ENCODE data around the gene HNRNPL.
"Not testable (repeated sequence)": the region's sequence is repeated elsewhere in the genome, so short reads cannot be mapped to it uniquely, and the experiment has no call there.

The HNRNPL gene

DNA sequence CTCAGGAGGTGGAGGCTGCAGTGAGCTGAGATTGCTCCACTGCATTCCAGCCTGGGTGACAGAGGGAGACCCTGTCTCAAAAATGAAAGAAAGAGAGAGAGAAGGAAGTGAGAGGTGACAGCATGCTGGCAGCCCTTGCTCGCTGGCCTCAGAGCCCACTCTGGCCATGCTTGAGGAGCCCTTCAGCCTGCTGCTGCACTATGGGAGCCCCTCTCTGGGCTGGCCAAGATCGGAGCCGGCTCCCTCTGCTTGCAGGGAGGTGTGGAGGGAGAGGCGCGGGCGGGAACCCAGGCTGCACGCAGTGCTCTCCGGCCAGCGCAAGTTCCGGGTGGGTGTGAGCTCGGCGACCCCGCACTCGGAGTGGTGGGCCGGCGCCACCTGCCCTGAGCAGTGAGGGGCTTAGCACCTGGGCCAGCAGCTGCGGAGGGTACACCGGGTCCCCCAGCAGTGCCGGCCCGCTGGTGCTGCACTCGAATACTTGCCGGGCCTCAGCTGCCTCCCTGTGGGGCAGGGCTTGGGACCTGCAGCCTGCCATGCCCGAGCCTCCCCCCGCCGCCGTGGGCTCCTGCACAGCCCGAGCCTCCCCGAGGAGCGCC is 28.5 kb downstream of the HNRNPL start:
- not testable (repeated sequence) for DNase-seq

DNA sequence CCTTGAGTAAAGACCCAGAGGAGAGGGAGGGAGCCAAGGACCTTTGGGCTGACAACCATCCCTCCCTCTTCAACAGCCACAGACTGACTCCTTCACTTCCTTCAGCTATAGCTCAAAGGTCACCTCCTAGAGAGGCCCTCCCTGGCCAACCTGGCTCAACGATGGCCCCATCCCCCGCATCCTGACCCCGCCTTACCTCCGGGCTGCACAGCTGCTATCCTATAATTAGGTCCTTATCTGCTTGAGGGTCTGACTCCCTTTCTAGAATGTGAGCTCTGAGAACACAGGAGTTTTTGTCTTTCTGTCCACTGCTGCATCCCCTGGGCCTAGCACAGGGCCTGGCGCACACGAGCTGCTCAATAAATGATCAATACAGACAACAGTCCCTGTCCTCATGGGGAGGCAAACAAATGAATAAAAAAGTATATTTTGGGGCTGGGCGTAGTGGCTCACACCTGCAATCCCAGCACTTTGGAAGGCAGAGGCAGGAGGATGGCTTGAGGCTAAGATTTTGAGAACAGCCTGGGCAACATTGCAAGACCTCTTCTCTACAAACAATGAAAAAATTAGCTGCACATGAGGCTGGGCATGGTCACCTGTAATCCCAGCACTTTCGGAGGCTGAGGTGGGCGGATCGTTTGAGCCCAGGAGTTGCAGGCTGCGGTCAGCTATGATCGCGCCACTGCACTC is 30.4 kb downstream of the HNRNPL start:
- DNase-seq = no peak

DNA sequence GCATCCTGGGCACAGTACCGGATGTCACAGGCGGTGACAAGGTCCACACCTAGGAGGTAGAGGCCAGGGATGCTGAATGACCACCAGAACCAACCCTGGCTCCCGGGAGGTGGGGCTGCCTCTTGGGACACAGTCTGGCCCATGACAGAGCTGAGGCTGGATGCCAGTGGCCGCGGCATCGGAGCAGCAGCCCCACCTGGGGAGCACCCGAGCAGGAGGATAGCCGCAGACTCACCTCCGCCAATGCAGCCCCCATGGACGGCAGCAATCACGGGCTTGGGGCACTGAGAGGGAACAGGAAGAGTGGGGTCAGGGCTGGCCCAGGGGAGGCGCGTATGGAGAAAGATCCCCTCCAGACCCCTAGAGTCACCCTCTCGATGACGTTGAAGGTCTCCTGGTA is 32.7 kb downstream of the HNRNPL start:
- no peak for DNase-seq

DNA sequence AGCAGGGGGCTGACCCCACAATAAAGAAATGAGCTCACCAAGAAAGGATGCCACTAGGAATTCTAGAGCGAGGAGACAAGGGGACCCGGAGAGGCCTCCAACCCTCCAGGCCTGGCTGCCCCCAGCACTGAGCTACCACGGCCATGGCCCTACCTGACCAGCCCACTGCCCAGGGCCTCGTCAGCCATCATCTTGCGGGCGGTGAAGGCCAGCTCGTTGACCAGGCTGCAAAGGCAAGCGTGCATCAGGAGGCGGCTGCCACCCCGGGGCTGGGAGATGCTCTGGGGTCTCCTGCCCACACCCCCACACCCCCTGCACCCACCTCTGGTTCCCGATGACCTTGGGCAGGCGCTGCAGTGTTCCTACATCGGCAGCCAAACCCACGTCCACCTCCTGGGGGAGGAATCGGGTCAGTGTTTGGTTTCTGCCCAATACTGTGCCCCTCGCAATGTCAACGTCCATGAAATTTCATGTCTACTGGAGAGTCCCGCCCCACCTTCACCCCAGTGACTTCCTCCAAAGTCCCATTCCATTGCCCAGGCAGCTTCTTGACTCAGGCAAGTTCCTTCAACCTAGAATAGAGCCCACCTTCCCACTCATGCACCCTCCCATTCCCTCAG is 33.5 kb downstream of the HNRNPL start:
- DNase-seq = no peak

DNA sequence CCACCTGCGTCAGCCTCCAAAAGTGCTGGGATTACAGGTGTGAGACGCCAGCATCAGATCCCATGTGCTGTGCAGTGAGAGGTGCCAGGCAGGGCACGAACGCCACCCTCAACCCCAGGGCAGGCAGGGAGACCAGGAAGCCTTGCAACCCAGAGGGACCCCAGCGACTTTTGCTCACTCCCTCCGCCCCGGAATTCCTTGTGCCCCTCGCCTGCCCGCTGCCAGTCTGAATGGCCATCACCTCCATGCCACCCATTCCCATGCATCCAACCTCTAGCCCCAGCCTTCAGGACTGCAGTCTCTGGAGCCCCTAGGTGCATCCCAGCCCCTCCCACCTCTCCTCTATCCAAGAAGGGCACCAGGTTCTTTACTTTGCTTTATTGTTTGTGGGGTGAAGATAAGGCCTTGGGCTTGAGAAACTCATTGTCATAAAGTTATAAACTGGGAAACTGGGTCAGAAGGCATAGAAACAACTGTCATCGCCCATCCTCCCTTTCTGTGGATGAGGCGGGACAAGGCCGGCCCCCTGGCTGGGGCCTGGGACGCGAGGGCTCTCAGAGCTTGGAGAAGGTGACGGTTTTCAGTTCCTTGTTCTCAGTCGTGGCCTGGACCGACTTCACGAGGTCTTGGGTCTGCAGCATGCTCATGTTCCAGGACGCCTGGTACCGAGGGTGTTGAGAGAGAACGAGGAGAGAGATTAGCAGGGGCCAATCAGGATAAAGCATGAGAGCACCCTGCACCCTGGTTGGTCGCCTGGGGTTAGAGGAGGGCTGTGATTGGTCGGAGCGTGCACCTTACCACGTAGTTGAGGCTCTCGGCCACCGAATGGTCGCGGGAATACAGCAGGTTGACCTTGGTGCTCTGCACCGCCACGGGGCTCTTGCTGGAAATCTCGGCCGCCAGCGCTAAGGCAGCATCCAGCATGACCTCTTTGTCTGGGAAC is 34.5 kb downstream of the HNRNPL start:
- DNase-seq = no peak

DNA sequence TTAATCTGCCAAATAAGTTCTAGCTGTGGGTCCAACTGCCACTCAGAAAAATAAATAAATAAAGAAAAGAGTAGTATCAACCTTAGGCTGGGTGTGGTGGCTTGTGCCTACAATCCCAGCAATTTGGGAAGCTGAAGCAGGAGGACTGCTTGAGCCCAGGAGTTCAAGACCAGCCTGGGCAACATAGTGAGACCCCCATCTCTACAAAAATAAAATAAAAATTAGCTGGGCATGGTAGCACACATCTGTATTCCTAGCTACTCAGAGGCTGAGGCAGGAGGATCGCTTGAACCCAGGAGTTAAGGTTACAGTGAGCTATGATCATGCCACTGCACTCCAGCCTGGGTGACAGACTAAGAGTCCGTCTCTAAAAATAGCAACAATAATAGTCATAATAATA is 35.9 kb downstream of the HNRNPL start:
- DNase-seq = not testable (repeated sequence)

DNA sequence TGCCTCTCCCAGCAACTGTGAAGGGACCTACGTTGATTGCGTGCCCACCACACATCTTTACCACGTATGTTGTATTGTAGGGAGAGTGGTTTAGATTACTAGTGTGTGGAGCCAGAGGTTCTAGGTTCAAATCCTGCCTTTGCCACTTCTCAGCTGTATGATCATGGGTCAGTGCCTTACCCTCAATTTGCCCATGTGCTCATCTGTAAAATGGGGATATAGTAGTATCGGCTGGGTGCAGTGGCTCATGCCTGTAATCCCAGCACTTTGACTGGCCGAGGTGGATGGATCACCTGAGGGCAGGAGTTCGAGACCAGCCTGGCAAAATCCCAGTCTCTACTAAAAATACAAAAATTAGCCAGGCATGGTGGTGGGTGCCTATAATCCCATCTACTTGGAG is 36.5 kb downstream of the HNRNPL start:
- no peak for DNase-seq

DNA sequence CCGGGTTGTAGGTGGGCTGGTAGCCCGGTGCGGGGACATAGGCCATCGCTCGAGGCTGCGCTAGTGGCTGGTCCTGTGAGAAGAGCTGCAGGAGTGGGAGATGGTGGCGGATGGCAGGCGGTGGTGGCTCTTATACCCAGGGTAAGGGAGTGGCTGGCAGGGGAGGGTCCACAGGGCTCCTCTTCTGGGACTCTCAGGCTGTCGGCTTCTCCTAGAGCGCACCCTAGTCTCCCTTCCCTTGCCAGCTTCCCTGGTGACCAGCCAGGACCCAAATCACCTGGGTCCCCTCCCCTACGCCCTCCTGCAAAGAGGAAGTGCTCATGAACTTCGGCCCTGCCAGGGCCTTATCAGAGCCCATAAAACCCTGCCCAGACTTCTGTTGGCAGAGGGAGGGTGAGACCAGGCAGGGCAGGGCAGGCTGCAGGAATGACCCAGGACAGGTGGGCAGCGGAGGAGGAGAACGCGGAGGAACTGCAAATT is 36.9 kb downstream of the HNRNPL start, which contains the start of gene LGALS4:
Gene LGALS4, minus strand, starts transcription at position 105 of the 480 bp plus-strand sequence. Its CDS starts 59 bp downstream, at position 46.
- no peak for DNase-seq

DNA sequence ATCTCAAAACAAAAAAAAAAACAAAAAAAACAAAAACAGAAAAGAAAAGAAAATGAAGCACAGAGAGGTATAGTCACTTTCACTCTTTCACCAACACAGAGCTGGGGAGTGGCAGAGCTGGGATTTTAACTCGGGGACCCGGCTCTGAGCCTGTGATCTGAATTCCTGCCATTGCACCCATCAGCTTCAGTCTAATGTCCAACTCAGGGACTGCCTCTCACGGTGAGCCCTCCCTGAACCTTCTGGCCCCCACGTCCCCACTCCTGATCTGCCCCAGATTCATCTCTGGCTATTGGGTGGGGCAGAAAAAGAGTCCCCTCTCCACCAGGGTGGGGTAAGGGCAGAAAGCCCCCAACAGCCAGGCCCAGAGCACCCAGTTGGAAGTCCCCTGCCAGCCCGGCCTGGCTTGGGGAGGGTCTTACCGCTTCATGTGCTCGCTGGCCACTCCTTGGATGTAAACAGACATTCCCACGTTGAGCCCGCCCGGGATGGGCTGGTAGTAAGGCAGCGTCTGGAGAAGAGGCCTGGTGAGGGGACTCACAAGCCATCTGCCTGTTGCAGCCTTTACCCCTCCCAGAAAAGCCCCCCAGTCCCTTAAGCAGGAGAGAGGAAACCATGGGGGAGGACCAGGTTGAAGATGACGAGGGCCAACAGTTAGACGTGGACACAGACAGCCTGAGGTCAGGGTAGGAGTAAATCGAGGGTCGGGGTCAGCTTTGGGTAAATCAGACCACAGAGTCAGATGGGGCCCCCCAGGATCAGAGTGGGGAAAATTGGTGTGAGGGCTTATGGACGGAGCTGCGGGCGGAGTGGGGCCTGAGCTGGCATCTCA is 37.6 kb downstream of the HNRNPL start:
- DNase-seq = no peak

DNA sequence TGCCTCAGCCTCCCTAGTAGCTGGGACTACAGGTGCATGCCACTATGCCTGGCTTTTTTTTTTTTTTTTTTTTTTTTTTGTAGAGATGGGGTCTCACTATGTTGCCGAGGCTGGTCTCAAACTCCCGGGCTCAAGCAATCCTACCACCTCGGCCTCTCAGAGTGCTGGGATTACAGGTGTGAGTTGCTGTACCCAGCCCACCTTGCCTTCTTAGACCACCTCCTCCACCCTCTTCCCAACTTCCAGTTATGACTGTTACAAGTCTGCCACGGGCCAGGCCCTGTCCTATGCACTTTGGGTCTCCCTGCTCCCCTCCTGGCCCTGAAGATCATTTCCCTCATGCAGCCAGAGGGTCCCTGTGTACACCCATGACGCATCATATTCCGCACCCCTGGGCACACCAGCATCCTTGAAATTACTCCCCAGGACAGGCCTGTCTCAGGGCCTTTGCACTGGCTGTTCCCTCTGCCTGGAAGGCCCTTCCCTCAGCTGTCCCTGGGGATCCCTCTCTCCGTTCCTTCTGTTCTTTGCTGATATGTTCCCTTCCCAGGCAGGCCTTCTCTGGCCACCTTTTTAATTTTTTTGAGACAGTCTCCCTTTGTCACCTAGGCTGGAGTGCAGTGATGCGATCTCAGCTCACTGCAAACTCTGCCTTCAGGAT is 40.1 kb downstream of the HNRNPL start:
- DNase-seq = no peak

DNA sequence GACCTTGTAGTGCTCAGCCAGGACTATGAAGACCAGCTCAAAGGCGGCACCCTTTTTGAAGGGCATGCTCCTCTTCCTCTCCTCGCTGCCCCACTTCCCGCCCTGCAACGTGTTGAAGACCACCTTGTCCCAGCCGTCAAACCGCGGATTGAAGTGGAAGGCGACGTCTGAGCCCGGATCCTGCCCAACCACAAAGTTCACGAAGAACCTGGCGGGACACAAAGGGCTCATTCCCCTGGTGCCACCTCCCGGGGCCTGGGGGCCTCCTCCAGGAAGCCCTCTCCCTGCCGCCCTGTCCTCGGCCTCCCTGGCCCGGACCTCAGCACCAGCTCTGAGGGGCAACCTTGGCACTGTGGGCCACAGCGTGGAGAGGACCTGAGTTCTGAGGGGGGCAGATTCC is 41.0 kb downstream of the HNRNPL start:
- DNase-seq = no peak

DNA sequence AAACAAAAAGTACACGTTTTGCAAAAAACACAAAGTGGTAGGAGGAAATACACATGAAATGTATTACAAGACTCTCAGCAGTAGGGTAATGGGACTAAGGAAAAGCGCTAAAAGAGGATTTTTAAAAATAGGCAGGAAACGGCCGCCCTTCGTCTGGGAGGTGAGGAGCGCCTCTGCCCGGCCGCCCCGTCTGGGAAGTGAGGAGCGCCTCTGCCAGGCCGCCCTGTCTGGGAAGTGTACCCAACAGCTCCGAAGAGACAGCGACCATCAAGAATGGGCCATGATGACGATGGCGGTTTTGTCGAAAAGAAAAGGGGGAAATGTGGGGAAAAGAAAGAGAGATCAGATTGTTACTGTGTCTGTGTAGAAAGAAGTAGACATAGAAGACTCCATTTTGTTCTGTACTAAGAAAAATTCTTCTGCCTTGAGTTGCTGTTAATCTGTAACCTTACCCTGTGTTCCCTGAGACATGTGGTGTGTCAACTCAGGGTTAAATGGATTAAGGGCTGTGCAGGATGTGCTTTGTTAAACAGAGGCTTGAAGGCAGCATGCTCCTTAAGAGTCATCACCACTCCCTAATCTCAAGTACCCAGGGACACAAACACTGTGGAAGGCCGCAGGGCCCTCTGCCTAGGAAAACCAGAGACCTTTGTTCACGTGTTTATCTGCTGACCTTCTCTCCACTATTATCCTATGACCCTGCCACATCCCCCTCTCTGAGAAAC is 42.2 kb downstream of the HNRNPL start:
- not testable (repeated sequence) for DNase-seq

DNA sequence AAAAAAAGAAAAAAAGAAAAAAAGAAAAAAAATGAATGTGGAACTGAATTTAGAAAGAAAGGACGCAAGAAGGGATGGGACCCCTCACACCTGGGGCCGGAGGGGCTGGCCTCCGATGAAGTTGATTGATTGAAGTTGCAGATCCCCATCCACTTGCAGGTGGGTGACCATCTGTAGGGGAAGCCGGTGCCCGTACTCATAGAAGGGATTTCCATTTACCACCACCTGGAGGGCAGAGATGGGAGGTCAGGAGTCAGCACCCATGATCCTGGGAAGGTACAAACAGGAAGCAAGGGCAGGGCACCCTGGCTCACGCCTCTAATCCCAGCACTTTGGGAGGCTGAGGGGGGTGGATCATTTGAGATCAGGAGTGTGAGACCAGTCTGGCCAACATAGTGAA is 43.4 kb downstream of the HNRNPL start:
- no peak for DNase-seq

DNA sequence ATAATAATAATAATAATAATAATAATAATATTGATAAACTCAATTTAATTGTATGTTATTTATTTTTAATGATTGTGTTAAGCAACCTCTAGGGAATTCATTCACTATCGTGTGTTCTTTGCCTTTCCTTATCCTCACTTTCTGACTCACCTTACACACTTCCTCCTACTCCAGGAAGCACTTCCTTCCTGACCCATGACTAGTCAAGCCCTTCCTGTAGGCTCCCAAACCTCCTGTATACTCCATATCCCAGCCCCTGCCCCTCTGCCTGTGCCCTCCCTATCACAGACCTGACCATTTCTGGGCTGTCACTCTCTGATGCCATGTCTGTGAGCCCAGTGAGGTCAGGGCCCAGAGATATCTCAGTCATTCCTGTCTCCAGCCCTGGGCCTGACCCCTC is 44.6 kb downstream of the HNRNPL start:
- no peak for DNase-seq

DNA sequence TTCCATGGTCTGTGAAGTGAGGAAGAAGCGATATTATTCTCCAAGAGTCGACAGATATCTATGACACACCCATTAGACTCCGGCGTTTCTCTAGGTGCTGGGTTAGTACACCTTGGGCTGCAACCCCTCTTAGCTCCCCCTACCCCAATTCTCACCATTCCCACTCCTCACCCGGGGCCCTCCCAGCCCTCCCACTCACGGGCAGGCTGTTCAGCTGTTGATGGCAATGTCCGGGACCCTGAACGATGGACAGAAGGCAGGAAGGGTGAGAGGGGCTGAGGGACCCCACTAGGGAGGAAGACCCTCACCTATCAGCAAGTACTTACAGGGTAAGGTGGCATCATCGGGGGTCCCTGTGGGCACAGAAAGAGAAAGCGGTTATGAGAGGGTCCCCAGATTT is 46.2 kb downstream of the HNRNPL start:
- no peak for DNase-seq

DNA sequence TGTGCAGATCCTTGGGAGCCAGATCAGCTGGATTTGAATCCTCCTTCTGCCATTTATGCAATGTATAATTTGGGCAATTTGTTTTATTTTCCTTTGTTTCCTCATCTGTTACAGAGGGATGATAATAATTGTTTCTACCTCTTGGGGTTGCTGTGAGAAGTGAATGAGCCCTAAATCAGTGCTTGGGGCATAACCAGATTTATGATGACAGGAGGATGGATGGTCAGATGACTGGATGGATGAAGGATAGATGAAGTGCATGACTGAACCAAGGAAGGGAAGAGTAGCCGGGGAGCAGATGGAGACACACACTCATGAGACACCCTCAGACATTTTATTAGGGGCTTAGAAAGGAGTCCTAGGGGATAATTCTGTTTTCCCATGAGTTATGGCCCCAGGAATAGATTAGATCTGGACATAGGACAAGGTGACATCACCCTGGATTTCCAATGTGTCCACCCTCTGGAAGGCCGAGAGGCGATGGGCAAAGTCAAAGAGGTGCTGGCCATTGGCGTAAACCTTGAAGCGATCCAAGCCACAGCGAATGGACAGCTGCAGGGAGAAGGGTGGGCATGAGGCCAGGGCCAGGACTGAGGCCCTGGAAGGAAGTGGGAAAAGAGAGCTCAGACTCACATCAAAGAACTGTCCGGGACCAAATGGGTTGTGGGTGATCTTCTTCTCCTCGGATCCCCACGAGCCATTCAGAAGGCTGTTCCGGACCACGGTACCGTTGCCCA is 48.3 kb downstream of the HNRNPL start:
- no peak for DNase-seq

DNA sequence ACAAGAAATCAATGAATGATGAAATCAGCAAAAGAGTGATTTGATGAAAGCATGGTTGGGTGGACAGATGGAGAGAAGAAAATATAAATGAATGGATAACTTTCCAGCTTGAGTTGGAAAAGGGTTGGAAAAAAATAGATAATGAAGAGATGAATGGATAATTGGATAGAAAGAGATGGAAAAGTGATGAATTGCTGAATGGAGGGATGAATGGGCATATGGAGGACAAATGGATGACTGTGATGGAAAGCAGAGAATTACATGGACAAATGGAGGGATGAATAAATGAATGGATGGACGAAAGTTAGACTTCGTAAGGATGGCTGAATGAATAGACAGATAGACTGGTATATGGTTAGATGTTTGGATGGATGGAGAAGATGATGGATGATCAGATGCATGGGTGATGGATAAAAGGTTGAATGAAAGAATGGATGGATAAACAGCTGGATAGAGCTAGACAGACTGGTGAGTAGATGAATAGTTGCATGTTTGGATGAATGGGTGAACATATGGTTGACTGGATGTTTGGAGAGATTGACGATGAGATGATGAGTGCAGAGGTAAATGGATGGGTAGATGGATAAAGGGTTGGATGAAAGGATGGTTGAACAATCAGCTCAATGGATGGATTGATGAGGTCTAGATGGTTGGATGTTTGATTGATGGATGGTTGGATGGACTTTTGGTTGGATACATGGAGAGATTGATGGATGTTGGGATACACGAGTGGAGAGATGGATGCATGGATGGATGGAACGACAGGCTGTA is 49.0 kb downstream of the HNRNPL start:
- no peak for DNase-seq

DNA sequence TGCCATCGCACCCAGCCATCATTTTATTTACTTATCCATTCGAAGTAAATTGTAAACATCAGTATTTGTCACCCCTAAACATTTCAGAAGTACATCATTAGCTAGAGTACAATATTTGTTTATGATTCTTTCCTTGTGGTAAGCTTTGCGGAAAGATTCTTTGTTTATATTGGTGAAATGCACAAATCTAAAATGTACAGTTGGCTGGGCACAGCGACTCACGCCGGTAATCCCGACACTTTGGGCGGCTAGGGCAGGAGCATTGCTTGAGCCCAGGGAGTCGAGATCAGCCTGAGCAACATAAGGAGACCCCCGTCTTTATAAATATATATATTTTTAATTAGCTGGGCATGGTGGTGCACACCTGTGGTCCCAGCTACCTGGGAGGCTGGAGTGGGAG is 50.7 kb downstream of the HNRNPL start:
- no peak for DNase-seq

DNA sequence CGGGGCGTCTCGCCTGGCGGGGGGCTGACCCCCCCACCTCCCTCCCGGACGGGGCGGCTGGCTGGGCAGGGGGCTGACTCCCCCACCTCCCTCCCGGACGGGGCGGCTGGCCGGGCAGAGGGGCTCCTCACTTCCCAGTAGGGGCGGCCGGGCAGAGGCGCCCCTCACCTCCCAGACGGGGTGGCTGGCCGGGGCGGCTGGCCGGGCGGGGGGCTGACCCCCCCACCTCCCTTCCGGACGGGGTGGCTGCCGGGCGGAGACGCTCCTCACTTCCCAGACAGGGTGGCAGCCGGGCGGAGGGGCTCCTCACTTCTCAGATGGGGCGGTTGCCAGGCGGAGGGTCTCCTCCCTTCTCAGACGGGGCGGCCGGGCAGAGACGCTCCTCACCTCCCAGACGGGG is 52.0 kb downstream of the HNRNPL start:
- not testable (repeated sequence) for DNase-seq

All from activated CD4-positive, alpha-beta T cell treated with anti-CD3 and anti-CD28 coated beads for 4 hours (primary cell).